H1 (cell line): Measurements from ENCODE around the gene MACIR. TPM values are rescaled to one million over a fixed set of nuclear protein-coding genes. Genes with fewer than 3 reads are reported as not detected.

Source experiments
- EGR1 ChIP-seq: IDR thresholded peaks from 2 replicates; pipeline ENCODE4 v1.6.1; 2011; ENCODE audit warnings: low read depth, low read length, borderline replicate concordance
- polyA plus RNA-seq, 7 experiments: library from polyadenylated mRNA; depleted of rRNA in 3 of 7; stranded (reverse) in 5 of 7; unstranded in 2 of 7; fragments of >200 nt in 5 of 7; fragments of 200-250 nt in 2 of 7; gene quantifications; 1 replicate in 5 of 7; 2 replicates in 1 of 7; 4 replicates in 1 of 7; pipeline versions ENCODE4 v1.2.1 to v1.2.3, GENCODE V29; 2011 to 2013; ENCODE audit warnings: missing spikeins in 2 of 7, mixed read lengths in 2 of 7
- total RNA-seq: library from RNA; stranded (reverse); fragmentation: NEBNext Ultra II Directional; extraction: Animal tissue kit (Norgen Biotek cat#: 25700); gene quantifications from 2 replicates; pipeline ENCODE4 v1.2.1, GENCODE V29; 2021

MACIR gene
- total and polyA plus RNA-seq, 2 of the 8 experiments (the other 6 are each of a cell fraction or from before 2014, with no cell fraction given), result 8.0 to 19.2 TPM

GRCh38 chr5:103293719-103294118 is 35.2 kb downstream of the MACIR start (continued):
- TF ChIP-seq EGR1, result no peak
